Lower leg skin (tissue), 3 donors: ENCODE data around the gene RGS7.

Experiments used
- CTCF ChIP-seq, 3 donors: fragments of 450-650 bp; IDR thresholded peaks; one replicate each; pipeline ENCODE4 v1.5.1; 2016; ENCODE audit warnings: antibody characterized with exemption in 3 of 3, mild to moderate bottlenecking in 3 of 3, moderate library complexity in 2 of 3
- POLR2A ChIP-seq, 2 donors: fragments of 450-650 bp; IDR thresholded peaks; one replicate each; pipeline ENCODE4 v1.6.1; 2016 to 2017; ENCODE audit warnings: antibody characterized with exemption in 2 of 2, mild to moderate bottlenecking in 1 of 2, moderate library complexity in 1 of 2

DNA sequence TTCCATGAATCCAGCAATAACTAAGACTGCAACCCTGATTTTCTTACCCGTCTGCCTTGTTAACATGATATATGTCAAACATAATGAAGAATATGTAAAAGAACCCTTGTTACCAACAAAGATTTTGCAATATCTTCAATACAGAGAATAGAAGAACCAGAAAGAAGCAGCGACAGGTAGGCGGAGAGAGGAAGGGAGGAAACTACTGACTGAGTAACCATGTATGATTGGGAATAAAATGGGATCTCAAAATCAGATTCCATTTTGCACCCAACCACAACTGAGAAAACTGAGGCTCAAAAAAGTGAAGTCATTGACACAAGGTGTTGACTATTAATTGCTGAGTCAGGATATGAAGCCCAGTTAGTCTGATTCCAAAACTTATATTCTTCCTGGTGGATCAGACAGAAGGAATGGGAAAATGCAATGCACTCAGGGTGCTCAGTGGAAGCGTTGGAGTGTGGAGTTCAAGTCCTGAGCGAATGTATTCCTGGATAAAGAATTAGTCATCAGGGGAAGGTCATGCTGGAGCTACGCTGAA, 451.7 kb downstream of the RGS7 start:
- TF ChIP-seq CTCF (IDR thresholded peaks at IDR 0.05) (no peak), POLR2A (IDR thresholded peaks at IDR 0.05) (no peak)
